Cerebellar cortex (tissue), 1 donor: ENCODE results near the gene OSBPL5.
"Not testable (repeated sequence)": the region's sequence is repeated elsewhere in the genome, so short reads cannot be mapped to it uniquely, and the experiment has no call there.

Experiments used
- DNase-seq: peaks from one replicate; pipeline ENCODE4 v3.0.0-alpha.2; 2015; ENCODE audit warnings: low spot score

OSBPL5 gene

GRCh38 chr11:3080733-3081385 lies 84.3 kb downstream of the OSBPL5 start:
- no peak for DNase-seq

GRCh38 chr11:3080104-3080503 lies 85.0 kb downstream of the OSBPL5 start:
- no peak for DNase-seq

- DNase-seq: no peak
Observed at GRCh38 chr11:3077846-3078440, 87.2 kb downstream of the OSBPL5 start.

- DNase-seq: no peak
Observed at GRCh38 chr11:3077189-3077836, 87.8 kb downstream of the OSBPL5 start.

GRCh38 chr11:3074912-3075589 lies 90.1 kb downstream of the OSBPL5 start:
- no peak for DNase-seq

- no peak for DNase-seq
Observed at GRCh38 chr11:3073029-3073435, 92.1 kb downstream of the OSBPL5 start.

- no peak for DNase-seq
Observed at GRCh38 chr11:3069425-3069824, 95.7 kb downstream of the OSBPL5 start.

GRCh38 chr11:3066308-3066707 lies 98.8 kb downstream of the OSBPL5 start:
- DNase-seq: not testable (repeated sequence)

GRCh38 chr11:3064709-3065108 lies 100.4 kb downstream of the OSBPL5 start:
- DNase-seq: not testable (repeated sequence)

GRCh38 chr11:3063876-3064275 lies 101.2 kb downstream of the OSBPL5 start:
- not testable (repeated sequence) for DNase-seq

- not testable (repeated sequence) for DNase-seq
Observed at GRCh38 chr11:3063432-3063831, 101.7 kb downstream of the OSBPL5 start.

- no peak for DNase-seq
Observed at GRCh38 chr11:3060436-3061025, 104.6 kb downstream of the OSBPL5 start.

- no peak for DNase-seq
Observed at GRCh38 chr11:3058753-3059664, 106.1 kb downstream of the OSBPL5 start.

- peak; percentile 93 for DNase-seq
Observed at GRCh38 chr11:3057069-3057963, 107.8 kb downstream of the OSBPL5 start, which contains the start of gene CARS1. CARS1 (minus strand) TSS chr11:3057423; CDS start chr11:3057367, 56 bp downstream.

GRCh38 chr11:3056296-3057068 lies 108.6 kb downstream of the OSBPL5 start:
- DNase-seq: no peak

- no peak for DNase-seq
Observed at GRCh38 chr11:3055891-3056290, 109.2 kb downstream of the OSBPL5 start.

GRCh38 chr11:3052567-3052966 lies 112.5 kb downstream of the OSBPL5 start:
- DNase-seq: no peak

- no peak for DNase-seq
Observed at GRCh38 chr11:3052109-3052479, 113.0 kb downstream of the OSBPL5 start.
